Activated naive CD4-positive, alpha-beta T cell treated with anti-CD3 and anti-CD28 coated beads, Interleukin-2, amount 50 U/mL, for 72 hours (primary cell): ENCODE data around the gene MLLT1. TPM values are rescaled to one million over a fixed set of nuclear protein-coding genes. Genes with fewer than 3 reads are reported as not detected.

ENCODE experiments used
- ATAC-seq, 2 donors: fragments of 150-1000 bp; cut with Tn5 transposase; 2 replicates each; pipeline ENCODE4 v1.10.0; 2021; ENCODE audit warnings: mild to moderate bottlenecking in 2 of 2, moderate library complexity in 2 of 2
- DNase-seq, 2 donors: peaks; one replicate each; pipeline ENCODE4 v3.0.0; 2021 to 2022; ENCODE audit warnings: low spot score in 2 of 2
- H3K27ac Mint-ChIP-seq, 2 donors: one replicate each; pipeline ENCODE4 v1.8.0; 2022; ENCODE audit warnings: mild to moderate bottlenecking in 2 of 2, mixed read lengths in 2 of 2
- H3K36me3 Mint-ChIP-seq, 2 donors: one replicate each; pipeline ENCODE4 v1.8.0; 2022; ENCODE audit warnings: mixed read lengths in 2 of 2
- H3K9me3 Mint-ChIP-seq, 2 donors: one replicate each; pipeline ENCODE4 v1.8.0; 2022; ENCODE audit warnings: mixed read lengths in 2 of 2
- total RNA-seq, 2 donors: library from RNA; stranded (reverse); gene quantifications; one replicate each; pipeline ENCODE4 v1.2.3, GENCODE V29; 2022

The MLLT1 gene
- total RNA-seq, 2 donors from 2014 or later, result 31.8 to 48.2 TPM

DNA sequence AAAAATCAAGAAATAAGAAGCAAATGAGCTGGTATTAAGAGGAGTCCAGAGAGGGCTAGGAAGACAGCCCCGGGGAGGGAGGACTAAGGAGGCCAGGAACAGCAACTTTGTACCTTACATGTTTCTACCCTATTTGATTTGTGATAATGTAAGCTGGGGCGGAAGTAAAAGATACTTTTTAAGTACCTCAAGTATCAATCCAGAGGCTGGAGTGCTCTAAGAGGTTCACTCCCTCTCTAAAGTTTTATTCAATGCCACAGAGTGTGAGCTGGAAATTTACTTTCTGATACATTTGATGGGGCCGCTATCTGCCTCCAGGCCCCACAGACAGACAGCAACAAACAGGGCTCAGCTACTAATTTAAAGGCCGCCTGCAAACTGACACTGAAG is 11.4 kb downstream of the MLLT1 start:
- Mint-ChIP-seq H3K9me3 (no peaks in the 10 kb centered on the region), H3K36me3 (peaks cover 0 to 10% of the 10 kb centered on the region in 2 donors), H3K27ac (peak overlapping the region; percentile 32 to 68)

DNA sequence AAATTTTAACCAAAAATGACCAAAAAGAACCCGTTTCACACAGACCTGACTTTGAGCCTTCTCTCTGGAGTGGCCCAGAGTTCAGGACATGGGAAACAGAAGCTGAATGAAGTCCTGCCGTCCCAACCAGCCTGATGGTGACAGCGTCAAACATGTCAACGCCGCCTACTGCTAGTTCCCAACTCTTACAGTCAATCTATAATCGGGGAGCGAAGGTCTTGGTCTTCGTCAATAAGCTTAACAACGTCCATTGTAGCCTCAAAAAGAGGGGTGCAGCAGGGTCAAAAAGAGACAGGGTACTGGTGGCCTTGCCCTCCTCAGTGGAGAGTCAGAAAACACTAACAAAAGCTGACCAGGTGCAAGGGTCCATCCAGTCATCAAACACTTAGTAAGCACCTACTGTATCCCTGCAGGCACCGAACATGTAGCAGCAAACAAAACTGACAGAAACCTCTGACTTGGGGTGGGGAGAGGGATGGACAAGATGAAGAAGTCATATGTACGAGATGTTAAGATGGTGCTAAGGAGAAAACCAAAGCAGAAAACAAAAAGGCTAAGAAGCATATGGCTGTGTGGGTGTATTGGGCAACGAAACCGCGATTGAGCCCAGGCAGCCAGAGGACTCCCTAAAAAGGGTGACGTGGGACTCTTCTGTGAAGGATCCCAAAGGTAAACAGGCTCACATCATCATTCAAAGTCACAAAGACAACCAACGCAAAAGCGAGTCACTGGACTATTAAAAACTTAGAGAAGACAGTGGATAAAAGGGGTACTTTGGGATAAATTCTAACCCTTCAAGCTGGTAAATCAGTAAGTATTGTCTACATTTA is 12.0 kb downstream of the MLLT1 start:
- ATAC-seq, result no peak
- no peaks in the 10 kb centered on the region for H3K9me3 Mint-ChIP-seq
- DNase-seq, result no peak
- peak overlapping the region; percentile 3 to 67 for H3K27ac Mint-ChIP-seq
- peaks cover 0 to 10% of the 10 kb centered on the region in 2 donors for H3K36me3 Mint-ChIP-seq

More for the DNA sequence above, 11.4 kb downstream of the MLLT1 start:
- no peak for ATAC-seq
- no peak for DNase-seq

DNA sequence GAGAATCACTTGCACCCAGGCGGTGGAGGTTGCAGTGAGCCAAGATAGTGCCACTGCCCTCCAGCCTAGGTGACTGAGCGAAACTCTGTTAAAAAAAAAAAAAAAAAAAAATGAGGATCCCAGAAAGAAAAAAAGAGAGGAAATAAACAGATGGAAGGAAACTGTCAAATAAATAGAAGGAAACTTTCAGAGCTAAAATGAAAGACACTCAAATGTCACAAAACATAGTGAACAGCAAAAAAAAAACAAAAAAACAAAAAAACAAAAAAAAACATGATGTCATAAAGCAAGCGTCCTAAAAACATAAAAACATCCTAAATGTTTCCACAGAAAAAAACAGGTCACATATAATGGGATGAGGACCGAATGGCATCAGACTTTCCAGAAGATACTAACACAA is 15.0 kb downstream of the MLLT1 start:
- Mint-ChIP-seq H3K36me3 (peaks cover 6 to 17% of the 10 kb centered on the region in 2 donors), H3K9me3 (no peaks in the 10 kb centered on the region), H3K27ac (peak overlapping the region in 1 of 2 donors; percentile 70)
- ATAC-seq, result no peak
- DNase-seq, result no peak

DNA sequence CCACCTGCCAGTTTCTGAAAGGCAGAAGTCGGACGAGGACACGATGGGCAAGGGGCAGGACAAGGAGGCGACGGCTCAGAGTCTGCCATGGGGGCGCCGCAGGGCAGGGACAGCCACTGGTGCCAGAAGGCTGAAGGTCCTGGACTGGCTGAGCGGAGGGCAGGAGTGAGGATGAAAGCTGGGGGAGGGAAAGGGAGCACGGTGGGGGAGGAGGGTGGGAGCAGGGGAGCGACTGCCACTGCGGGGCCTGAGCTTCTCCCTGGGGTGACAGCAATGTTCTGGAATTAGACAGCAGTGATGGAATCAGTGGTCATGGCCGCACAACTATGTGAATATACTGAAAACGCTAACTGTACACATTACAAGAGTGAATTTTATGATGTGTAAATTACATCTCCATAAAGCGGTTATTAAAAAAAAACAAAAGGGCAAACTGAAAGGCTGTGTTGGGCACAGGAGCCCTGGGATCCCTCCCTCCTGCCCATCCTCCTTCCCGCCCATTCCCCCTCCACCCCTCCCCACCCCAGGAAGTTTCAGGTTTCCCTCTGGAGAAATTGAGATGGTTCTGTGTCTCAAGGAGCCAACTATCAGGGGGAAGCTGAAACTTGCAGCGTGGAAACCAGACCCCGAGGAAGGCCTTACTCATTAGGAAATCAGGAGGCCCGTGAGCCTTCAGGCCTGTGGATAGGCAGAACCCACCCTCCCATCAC is 15.9 kb downstream of the MLLT1 start:
- peak overlapping the region in 1 of 2 donors; percentile 63 for H3K27ac Mint-ChIP-seq
- H3K36me3 Mint-ChIP-seq, result peaks cover 6 to 22% of the 10 kb centered on the region in 2 donors
- no peak for ATAC-seq
- H3K9me3 Mint-ChIP-seq, result no peaks in the 10 kb centered on the region
- DNase-seq, result no peak

DNA sequence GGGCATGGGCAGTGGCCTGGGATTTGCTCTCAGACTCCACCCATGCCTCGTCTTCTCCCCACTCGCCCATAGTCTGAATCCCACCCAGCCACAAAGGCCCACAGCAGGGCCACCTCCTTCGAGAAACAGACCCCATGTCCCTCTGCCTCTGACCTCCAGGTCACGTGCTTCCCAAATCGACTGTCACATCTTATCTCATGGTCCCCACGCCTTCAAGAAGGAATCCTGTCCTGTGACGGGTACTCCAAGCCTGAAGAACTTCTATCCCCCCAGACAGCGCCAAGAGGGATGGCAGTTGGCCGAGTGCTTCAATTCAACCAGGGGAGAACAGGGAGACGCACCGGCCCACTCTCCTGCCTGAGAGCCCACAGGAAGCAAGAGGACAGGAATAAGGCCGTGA is 16.5 kb downstream of the MLLT1 start:
- Mint-ChIP-seq H3K27ac (peak overlapping the region in 1 of 2 donors; percentile 63), H3K9me3 (no peaks in the 10 kb centered on the region), H3K36me3 (peaks cover 6 to 24% of the 10 kb centered on the region in 2 donors)
- DNase-seq (no peak), ATAC-seq (no peak)

DNA sequence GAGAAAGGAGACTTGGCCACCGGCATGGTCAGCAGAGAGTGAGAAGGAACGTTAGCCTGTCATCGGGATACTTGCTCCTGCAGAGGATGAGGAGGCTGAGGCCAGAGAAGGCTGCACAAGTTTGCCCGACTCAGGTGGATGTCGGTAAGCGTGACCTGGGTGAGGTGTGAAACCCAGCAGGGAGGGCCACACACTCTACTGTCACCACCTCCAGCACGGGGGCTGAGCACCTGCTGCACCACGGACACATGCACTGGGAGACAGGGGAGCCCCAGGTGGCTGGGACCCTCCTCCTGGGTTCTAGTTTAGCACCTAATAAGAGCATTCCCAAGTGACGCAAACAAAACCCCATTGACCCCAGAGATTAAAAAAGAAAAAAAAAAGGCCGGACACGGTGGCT is 17.3 kb downstream of the MLLT1 start:
- H3K27ac Mint-ChIP-seq, result no peak overlapping the region
- H3K9me3 Mint-ChIP-seq, result no peaks in the 10 kb centered on the region
- ATAC-seq, result no peak
- H3K36me3 Mint-ChIP-seq, result peaks cover 6 to 24% of the 10 kb centered on the region in 2 donors
- no peak for DNase-seq

DNA sequence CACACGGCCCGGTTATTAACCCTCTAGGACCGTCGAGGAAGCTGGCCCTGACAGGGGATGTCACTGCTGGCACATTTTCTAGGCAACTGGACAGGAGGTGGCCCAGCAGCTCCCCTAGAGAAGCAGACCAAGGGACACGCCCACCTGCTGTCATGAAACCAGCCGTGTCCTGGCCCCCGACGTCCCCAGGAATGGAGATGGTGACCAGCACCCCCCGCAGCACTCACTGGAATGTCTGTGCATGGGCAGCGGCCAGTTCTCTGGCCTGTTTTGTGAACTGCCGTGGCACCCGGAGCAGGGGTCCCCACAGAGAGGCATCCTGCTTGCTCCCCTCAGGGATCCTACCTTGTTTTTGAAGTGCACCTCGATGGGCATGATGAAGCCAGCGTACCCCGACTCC is 17.9 kb downstream of the MLLT1 start:
- Mint-ChIP-seq H3K27ac (no peak overlapping the region), H3K9me3 (no peaks in the 10 kb centered on the region), H3K36me3 (peaks cover 6 to 24% of the 10 kb centered on the region in 2 donors)
- no peak for ATAC-seq
- DNase-seq, result no peak

DNA sequence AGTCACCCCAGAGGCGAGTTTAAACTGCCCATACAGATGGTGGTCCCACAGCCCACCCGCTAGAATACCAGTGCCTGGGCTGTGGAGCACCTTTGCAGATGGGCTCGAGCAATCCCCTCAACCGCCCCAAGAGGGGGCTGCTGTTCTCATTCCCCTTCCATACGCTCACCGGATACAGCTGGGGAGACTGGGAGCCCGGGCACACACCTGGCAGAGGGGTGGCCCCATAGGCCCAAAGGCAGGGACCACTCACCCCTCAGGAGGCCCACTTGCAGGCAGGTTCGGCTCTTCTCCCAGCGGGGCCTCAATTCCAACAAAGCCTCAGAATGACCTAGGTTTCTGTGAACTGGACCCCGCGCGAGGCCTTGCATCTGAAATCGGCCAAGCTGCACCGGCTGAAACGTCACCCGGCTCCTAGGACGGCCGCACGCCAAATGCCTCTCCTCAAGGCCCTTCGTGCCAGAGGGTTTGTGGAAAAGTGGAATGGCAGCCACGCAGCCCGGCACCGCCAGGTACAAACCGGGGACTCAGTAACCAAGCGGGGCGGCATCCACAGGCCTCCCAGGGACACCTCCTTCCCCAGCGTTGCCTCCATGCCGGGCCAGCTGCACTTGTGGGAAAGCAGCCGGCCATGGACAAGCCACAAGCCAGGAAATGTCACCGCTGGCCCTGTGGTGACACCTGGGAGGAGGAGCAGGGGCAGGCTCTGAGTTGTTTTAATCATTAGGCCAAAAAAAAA is 18.7 kb downstream of the MLLT1 start:
- H3K9me3 Mint-ChIP-seq, result no peaks in the 10 kb centered on the region
- DNase-seq (peak in 1 of 2 donors; percentile 40), ATAC-seq (peak in 1 of 2 donors; percentile 72)
- H3K27ac Mint-ChIP-seq, result no peak overlapping the region
- peaks cover 6 to 20% of the 10 kb centered on the region in 2 donors for H3K36me3 Mint-ChIP-seq

DNA sequence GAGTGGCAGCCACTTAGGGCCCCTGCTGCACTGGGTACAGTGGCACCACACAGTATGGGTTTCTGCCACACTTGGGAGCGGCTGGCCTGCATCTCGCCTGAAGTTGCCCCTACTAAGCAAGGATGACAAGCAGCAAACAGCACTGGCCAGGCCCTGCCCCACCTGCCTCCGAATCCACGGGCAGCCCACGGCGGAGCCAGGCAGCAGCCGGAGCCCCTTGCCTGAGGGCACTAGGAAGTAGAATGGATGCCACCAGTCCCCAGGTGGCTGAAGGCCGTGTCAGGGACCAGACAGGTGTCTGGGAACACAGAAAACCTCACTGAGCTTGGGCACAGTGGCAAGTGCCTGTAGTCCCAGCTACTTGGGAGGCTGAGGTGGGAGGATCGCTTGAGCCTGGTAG is 19.4 kb downstream of the MLLT1 start:
- peaks cover 6 to 20% of the 10 kb centered on the region in 2 donors for H3K36me3 Mint-ChIP-seq
- no peaks in the 10 kb centered on the region for H3K9me3 Mint-ChIP-seq
- ATAC-seq (no peak), DNase-seq (no peak)
- H3K27ac Mint-ChIP-seq, result no peak overlapping the region

DNA sequence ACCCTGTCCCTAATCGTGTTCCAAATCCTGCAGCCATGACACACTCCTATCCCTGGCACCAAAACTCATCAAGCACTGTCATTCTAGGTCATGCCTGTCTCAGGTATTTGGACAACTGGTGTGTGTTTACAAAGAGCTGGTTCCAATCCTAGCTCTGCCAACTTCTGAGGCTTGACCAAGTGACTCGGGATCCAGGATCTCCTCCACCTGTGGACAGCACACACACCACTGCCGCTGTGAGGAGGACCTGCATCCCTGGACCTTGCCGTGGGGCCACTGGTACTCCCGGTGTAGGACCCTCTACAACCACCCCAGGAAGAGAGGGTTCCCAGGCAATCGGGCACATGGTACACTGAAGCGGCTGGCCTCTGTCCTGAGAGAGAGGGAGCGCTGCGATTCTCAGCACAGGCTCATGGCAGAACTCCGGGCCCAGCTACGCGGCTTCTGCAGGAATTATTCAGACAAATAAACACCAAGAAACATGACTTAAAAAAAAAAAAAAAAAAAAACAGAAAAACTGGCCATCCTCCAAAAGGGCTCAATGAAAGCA is 20.4 kb downstream of the MLLT1 start:
- Mint-ChIP-seq H3K27ac (no peak overlapping the region), H3K36me3 (peaks cover 6 to 14% of the 10 kb centered on the region in 2 donors), H3K9me3 (no peaks in the 10 kb centered on the region)
- no peak for DNase-seq
- no peak for ATAC-seq

DNA sequence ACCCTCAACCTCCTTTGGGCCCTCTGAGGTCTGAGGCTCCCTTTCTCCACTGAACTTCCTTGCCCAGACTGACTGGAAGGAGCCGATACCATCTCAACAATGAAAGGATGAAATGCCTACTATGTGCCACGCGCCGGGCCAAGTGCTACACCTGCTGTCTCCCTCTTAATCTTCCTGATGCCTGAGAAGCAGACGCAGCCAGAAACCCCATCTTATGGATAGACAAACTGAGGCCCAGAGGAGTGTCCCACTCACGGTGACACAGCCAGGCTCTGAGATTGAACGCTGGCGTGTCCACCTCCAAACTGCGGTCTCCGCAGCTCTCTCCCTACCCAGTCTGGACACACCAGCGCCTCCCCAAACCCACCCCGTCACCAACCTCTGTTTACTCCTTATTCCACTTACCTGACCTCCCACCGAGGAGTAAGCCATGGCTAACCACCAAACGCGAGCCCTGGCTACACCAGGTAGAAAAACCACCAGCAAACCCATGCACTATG is 20.9 kb downstream of the MLLT1 start:
- Mint-ChIP-seq H3K9me3 (no peaks in the 10 kb centered on the region), H3K36me3 (peaks cover 6 to 14% of the 10 kb centered on the region in 2 donors), H3K27ac (peak overlapping the region in 1 of 2 donors; percentile 48)
- DNase-seq (no peak), ATAC-seq (no peak)

DNA sequence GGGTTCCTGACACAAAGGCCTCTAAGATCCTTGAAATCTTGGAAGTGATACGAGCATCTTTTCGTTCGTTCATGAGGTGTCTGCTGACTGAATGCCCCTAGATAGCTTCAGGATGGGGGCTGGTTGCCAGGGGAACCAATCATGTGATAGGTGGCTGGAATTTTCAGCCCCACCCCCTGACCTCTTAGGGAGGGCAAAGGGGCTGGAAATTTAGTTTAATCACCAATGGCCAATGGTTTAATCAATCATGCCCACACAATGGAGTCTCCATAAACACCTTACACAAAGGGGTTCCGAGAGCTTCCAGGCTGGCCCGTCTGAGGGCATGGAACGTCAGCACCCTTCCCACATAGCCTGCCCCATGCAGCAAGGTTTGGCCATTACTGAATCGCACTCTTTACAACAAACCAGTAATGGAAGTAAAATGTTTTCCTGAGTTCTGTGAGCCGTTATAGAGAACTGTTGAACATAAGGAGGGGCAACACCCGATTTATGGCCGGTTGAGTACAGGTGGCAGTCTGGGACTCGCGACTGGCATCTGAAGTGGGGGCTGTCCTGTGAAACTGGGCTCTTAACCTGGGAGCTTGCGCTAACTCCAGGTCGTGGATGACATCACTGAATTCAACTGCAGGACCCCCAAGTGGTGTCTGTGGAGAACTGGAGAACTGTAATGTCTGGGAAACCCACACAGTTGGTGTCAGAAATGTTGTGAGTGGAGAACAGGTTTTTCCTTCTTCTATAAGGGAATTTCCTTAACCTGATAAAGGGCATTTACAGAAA is 25.6 kb downstream of the MLLT1 start:
- Mint-ChIP-seq H3K27ac (peak overlapping the region in 1 of 2 donors; percentile 36), H3K36me3 (peaks cover 0 to 4% of the 10 kb centered on the region in 2 donors), H3K9me3 (no peaks in the 10 kb centered on the region)
- no peak for ATAC-seq
- DNase-seq, result no peak

DNA sequence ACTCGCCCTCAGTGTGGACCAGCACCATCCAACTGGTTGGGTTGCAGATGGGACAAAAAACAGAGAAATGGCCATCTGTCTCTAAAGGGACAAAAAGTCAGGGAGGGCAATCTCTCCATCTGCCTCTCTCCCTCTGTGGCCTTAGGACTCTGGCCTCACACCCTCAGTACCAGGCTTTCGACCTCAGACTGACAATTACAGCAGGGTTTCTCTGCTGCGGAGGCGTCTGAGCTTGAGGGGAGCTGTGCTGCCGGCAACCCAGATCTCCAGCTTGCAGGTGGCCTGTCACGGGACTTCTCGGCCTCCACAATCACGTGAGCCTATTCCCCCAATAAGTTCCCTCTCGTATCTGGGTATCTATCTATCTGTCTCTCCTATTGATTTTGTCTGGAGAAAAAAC is 27.7 kb downstream of the MLLT1 start:
- H3K27ac Mint-ChIP-seq, result no peak overlapping the region

DNA sequence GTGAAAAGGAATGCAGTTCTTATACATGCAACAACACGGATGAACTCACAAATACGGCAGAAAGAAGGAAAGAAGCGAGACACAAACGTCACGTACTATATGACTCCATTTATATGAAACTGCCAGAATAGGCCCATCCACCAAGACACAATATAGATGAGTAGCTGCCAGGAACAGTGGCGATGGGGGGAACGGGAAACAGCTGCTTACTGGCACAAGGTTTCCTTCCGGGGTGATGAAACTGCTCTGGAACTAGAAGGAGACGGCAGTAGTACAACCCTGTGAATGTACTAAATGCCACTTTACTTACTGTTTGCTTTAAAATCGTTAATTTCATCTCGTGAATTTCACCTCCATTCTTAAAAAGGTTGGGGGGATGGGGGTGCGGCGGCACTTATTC is 28.9 kb downstream of the MLLT1 start:
- peaks cover 0 to 18% of the 10 kb centered on the region in 2 donors for H3K36me3 Mint-ChIP-seq
- H3K9me3 Mint-ChIP-seq, result no peaks in the 10 kb centered on the region
- DNase-seq (no peak), ATAC-seq (no peak)
- peak overlapping the region in 1 of 2 donors; percentile 24 for H3K27ac Mint-ChIP-seq

More for the DNA sequence above, 27.7 kb downstream of the MLLT1 start:
- H3K9me3 Mint-ChIP-seq, result no peaks in the 10 kb centered on the region
- DNase-seq (no peak), ATAC-seq (no peak)
- H3K36me3 Mint-ChIP-seq, result peaks cover 0 to 12% of the 10 kb centered on the region in 2 donors

DNA sequence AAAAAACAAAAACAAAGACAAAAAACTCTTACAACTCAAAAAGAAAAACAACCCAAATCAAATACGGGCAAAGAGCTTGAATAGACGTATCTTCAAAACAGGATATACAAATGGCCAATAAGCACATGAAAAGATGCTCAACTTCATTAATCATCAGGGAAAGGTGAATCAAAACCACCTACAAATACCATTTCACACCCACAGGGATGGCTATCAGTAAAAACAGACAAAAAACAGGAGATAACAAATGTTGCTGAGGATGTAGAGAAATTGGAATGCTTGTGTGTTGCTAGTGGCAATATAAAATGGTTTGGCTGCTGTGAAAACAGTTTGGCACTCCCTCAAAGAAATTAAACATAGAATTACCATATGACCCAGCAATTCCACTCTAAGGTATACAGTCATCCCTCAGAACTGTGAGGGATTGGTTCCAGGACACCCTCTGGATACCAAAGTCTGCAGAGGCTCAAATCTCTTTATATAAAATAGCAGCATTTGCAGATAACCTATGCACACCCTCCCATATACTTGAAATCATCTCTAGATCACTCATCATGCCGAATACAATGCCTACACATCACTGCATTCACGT is 29.7 kb downstream of the MLLT1 start:
- peak overlapping the region; percentile 24 to 45 for H3K27ac Mint-ChIP-seq
- ATAC-seq, result peak; percentile 33 to 79
- no peaks in the 10 kb centered on the region for H3K9me3 Mint-ChIP-seq
- no peak for DNase-seq
- peaks cover 0 to 18% of the 10 kb centered on the region in 2 donors for H3K36me3 Mint-ChIP-seq
